Upper lobe of right lung (tissue), 1 donor: Measurements from ENCODE around the gene LY6G6D. TPM values are rescaled to one million over a fixed set of nuclear protein-coding genes. Genes with fewer than 3 reads are reported as not detected.

Experiments used
- ATAC-seq: fragments of 200-7000 bp; cut with Tn5 transposase; one replicate; pipeline ENCODE4 v1.9.1; 2020; ENCODE audit warnings: mild to moderate bottlenecking, moderate library complexity
- DNase-seq: peaks from one replicate; pipeline ENCODE4 v3.0.0-alpha.2; 2020
- H3K27ac ChIP-seq: fragments of 200-600 bp; one replicate; pipeline ENCODE4 v1.8.0; 2022
- H3K27me3 ChIP-seq: fragments of 200-600 bp; one replicate; pipeline ENCODE4 v1.8.0; 2022; ENCODE audit warnings: mild to moderate bottlenecking
- H3K36me3 ChIP-seq: fragments of 200-600 bp; one replicate; pipeline ENCODE4 v1.8.0; 2022
- H3K4me1 ChIP-seq: fragments of 200-600 bp; one replicate; pipeline ENCODE4 v1.8.0; 2022
- H3K4me3 ChIP-seq: fragments of 200-600 bp; one replicate; pipeline ENCODE4 v1.8.0; 2022; ENCODE audit warnings: mild to moderate bottlenecking
- H3K9me3 ChIP-seq: fragments of 200-600 bp; one replicate; pipeline ENCODE4 v1.8.0; 2022
- intact Hi-C: fragments of 100-400 bp; cut with DNase I; formaldehyde crosslinking; loops from one replicate; pipeline ENCODE4 v1.11.0; 2022
- total RNA-seq: library from RNA; stranded (reverse); fragmentation: NEBNext Ultra II Directional; extraction: Animal tissue kit (Norgen Biotek cat#: 25700); gene quantifications from one replicate; pipeline ENCODE4 v1.2.1, GENCODE V29; 2021
- TF ChIP-seq, protein P1 (sequence below): fragments of 200-600 bp; IDR thresholded peaks from one replicate; pipeline ENCODE4 v1.8.0; 2022; ENCODE audit warnings: antibody characterized with exemption
- donor health status: DM: no; HTN: yes; CAD: no; lungs with severe emphysema.

Gene LY6G6D
- total RNA-seq, 1 donor from 2014 or later, result not detected

DNA sequence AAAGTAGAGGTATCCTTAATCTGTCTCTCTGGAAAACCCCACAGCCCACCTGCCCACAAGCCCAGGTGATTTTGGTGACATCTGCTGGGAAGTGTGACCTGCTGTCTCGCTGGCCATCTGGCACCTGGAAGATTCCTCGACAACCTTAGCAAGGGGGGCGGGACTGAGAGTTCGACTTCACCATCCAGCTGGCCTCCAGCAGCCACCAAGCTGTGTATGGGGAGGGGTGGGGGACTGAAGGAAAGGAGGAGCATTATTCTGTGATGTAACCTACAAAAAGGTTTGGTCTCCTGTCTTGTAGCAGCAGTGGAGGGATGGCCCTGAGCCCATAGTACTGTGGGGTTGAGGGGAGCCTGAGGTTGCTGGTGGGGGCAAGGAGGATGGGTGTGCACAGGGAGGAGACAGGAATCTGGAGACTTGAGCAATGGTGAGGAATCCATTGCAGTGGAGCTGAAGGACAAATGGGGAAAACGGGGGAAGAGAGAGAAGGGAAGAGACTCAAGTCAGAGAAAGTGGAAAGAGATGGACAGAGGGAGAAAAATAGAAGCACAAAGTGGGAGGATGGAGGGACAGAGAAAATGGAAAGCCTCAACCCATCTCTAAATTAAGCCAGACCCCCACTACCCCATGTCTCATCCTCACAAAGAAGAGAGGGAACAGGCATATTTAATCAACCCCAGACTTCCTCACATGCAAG, 4.5 kb upstream of the LY6G6D start:
- DNase-seq (no peak), ATAC-seq (no peak)
- no peaks in the 10 kb centered on the region for H3K4me1 ChIP-seq
- no peak overlapping the region for H3K27ac ChIP-seq
- TF ChIP-seq, protein P1, sequence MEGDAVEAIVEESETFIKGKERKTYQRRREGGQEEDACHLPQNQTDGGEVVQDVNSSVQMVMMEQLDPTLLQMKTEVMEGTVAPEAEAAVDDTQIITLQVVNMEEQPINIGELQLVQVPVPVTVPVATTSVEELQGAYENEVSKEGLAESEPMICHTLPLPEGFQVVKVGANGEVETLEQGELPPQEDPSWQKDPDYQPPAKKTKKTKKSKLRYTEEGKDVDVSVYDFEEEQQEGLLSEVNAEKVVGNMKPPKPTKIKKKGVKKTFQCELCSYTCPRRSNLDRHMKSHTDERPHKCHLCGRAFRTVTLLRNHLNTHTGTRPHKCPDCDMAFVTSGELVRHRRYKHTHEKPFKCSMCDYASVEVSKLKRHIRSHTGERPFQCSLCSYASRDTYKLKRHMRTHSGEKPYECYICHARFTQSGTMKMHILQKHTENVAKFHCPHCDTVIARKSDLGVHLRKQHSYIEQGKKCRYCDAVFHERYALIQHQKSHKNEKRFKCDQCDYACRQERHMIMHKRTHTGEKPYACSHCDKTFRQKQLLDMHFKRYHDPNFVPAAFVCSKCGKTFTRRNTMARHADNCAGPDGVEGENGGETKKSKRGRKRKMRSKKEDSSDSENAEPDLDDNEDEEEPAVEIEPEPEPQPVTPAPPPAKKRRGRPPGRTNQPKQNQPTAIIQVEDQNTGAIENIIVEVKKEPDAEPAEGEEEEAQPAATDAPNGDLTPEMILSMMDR, result no peak
- H3K9me3 ChIP-seq, result no peaks in the 10 kb centered on the region
- peak overlapping the region; percentile 3 for H3K4me3 ChIP-seq
- intact Hi-C loops, result no loop called here
- no peaks in the 10 kb centered on the region for H3K36me3 ChIP-seq
- no peaks in the 10 kb centered on the region for H3K27me3 ChIP-seq

DNA sequence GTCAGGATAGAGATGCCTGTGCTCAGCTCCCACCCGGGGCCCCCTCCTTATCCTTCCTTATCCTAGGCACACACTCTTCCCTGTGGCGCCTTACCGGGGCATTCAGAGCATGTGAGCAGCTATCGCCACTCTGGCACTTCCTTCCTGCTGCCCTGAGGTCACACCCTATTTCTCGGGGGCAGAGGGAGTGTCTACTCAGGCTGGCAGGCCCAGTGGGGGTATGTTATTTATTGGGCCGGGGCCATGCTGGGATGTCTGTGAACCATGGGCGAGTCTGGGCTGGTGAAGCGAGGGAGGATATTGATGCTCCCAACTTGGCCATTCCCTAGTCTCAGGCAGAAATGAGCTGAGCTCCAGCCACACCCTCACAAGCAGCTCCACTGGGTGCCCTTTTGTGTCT, 3.9 kb upstream of the LY6G6D start:
- no peaks in the 10 kb centered on the region for H3K4me1 ChIP-seq
- H3K27ac ChIP-seq, result no peak overlapping the region
- TF ChIP-seq, protein P1, result no peak
- peak; percentile 78 for ATAC-seq
- no peaks in the 10 kb centered on the region for H3K27me3 ChIP-seq
- intact Hi-C loops, result no loop called here
- no peaks in the 10 kb centered on the region for H3K36me3 ChIP-seq
- no peak for DNase-seq
- H3K4me3 ChIP-seq, result peak overlapping the region; percentile 3
- H3K9me3 ChIP-seq, result no peaks in the 10 kb centered on the region

DNA sequence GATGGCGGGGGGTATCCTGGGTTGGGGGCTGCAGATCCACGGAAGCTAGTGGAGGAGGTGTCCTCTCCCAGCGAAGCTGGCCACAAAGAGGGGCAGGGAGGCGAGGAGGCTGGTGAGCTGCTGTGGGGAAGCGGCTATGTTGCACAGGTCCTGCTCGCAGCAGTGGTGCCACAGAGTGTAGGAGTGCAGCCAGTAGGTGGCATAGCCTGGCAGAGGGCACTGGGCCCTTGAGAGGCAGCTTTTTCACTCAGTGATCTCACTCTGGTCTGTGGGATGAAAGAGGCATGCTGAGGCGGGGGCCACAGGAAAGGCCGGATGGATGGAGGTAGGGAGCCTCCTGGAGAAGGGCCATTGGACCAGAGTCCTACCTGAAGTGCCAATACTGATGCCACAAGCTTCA, 2.9 kb upstream of the LY6G6D start:
- Histone ChIP-seq H3K4me1 (no peaks in the 10 kb centered on the region), H3K36me3 (no peaks in the 10 kb centered on the region), H3K4me3 (no peak overlapping the region), H3K9me3 (no peaks in the 10 kb centered on the region), H3K27ac (no peak overlapping the region), H3K27me3 (no peaks in the 10 kb centered on the region)
- intact Hi-C loops, result no loop called here
- DNase-seq, result no peak
- TF ChIP-seq, protein P1, result no peak
- ATAC-seq, result peak; percentile 66

DNA sequence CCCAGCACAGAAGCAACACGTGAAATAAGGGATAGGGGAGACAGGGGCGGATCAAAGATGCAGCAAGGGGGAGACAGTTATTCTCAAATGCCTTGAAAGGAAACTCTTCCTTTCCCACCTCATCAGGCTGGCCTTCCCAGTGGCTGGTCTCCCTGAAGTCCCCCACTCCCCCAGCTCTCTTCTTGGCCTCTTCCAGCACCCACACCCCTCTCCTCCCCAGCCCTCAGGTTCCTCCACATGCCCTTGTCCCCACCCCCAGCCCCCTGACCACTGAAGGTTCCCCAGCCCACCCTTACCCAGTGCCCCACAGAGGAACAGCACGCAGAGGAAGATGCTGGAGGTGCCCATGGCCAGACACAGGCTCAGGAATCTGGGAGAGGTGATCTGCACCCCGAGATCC, 1.7 kb upstream of the LY6G6D start:
- DNase-seq (no peak), ATAC-seq (no peak)
- TF ChIP-seq, protein P1, result no peak
- Histone ChIP-seq H3K9me3 (no peaks in the 10 kb centered on the region), H3K4me1 (no peaks in the 10 kb centered on the region), H3K36me3 (no peaks in the 10 kb centered on the region), H3K4me3 (no peak overlapping the region), H3K27me3 (no peaks in the 10 kb centered on the region), H3K27ac (no peak overlapping the region)
- intact Hi-C loops, result no loop called here

DNA sequence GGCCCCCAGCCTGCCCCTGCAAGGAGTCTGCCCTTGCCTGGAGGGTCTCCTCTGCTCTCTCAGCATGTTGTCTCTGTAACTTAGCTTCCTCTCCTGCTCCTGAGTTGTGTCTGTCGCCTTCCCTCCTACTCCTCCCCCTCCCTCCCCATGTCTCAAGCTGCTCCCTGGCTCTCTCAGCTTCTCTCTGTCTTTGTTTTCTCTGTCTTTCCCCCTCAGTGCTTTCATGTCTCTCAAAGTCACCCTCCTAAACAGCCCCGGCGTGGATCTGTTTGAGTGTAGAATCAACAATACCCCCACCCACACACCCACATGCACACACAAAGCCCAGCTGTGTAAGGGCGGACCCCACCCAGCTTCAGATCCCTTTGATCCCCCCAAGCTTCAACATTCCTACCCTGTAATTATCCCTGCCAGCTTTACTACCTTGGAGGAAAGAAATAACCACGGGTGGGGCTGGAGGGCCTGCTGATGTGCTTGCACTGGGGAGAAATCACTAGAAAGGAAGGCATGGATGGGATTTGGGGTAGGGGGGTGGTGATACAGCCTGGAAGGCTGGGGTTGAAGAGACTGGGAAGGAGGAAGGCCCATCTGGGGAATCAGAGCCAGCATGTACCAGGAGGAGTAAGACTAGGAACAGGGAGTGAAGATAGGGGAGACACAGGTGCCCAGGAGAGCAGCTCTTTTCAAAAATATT, 1.0 kb upstream of the LY6G6D start:
- no peak overlapping the region for H3K4me3 ChIP-seq
- H3K27ac ChIP-seq, result no peak overlapping the region
- intact Hi-C loops, result no loop called here
- no peaks in the 10 kb centered on the region for H3K4me1 ChIP-seq
- TF ChIP-seq, protein P1, result no peak
- no peaks in the 10 kb centered on the region for H3K27me3 ChIP-seq
- H3K36me3 ChIP-seq, result no peaks in the 10 kb centered on the region
- DNase-seq (no peak), ATAC-seq (no peak)
- no peaks in the 10 kb centered on the region for H3K9me3 ChIP-seq
